ENCODE measurements around the gene STYK1. TPM values are rescaled to one million over a fixed set of nuclear protein-coding genes. Genes with fewer than 3 reads are reported as not detected.

STYK1 gene
- total RNA-seq, 1 donor: under 0.01 TPM

DNA sequence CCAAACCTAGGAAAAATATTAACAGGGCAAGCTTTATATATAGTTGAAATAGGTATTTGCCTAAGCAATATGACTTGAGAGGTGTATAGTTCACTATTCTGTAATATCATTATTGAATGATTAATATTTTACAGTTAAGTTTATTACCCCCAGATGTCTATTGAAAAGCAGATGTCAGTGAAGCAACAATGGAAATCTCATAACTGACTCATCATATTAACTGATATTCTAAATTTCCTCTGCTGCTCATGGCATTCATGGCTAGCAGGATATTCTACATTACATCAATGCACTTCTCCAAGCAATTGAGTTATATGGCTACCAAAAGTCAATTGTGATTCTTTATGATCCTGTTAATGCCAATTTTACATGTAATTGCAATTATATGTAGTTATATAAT, 50.7 kb downstream of the STYK1 start:
- peaks cover 11% of the 10 kb centered on the region for H3K4me1 ChIP-seq (ENCODE audit: insufficient read depth, low read length)
- H3K79me2 ChIP-seq (ENCODE audit: insufficient read depth, low read length): no peaks in the 10 kb centered on the region
- no peaks in the 10 kb centered on the region for H4K20me1 ChIP-seq (ENCODE audit: insufficient read depth, low read length)
- H3K4me2 ChIP-seq (ENCODE audit: insufficient read depth, low read length): no peak overlapping the region
- DNase-seq (ENCODE audit: insufficient read length, low spot score, missing footprints): no peak
- H3K27ac ChIP-seq (ENCODE audit: low read depth, low read length): no peak overlapping the region
- no peaks in the 10 kb centered on the region for H3K36me3 ChIP-seq (ENCODE audit: insufficient read depth, low read length)
- no peaks in the 10 kb centered on the region for H3K27me3 ChIP-seq (ENCODE audit: insufficient read depth, low read length)
- no peaks in the 10 kb centered on the region for H3K9me3 ChIP-seq (ENCODE audit: low read depth, low read length)
- no peak overlapping the region for H3K4me3 ChIP-seq (ENCODE audit: insufficient read depth, low read length)
- H2AFZ ChIP-seq (ENCODE audit: low read length): no peak overlapping the region
- TF ChIP-seq, protein P1, sequence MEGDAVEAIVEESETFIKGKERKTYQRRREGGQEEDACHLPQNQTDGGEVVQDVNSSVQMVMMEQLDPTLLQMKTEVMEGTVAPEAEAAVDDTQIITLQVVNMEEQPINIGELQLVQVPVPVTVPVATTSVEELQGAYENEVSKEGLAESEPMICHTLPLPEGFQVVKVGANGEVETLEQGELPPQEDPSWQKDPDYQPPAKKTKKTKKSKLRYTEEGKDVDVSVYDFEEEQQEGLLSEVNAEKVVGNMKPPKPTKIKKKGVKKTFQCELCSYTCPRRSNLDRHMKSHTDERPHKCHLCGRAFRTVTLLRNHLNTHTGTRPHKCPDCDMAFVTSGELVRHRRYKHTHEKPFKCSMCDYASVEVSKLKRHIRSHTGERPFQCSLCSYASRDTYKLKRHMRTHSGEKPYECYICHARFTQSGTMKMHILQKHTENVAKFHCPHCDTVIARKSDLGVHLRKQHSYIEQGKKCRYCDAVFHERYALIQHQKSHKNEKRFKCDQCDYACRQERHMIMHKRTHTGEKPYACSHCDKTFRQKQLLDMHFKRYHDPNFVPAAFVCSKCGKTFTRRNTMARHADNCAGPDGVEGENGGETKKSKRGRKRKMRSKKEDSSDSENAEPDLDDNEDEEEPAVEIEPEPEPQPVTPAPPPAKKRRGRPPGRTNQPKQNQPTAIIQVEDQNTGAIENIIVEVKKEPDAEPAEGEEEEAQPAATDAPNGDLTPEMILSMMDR (IDR thresholded peaks at IDR 0.05; ENCODE audit: extremely low read depth, low read depth, low read length): no peak

DNA sequence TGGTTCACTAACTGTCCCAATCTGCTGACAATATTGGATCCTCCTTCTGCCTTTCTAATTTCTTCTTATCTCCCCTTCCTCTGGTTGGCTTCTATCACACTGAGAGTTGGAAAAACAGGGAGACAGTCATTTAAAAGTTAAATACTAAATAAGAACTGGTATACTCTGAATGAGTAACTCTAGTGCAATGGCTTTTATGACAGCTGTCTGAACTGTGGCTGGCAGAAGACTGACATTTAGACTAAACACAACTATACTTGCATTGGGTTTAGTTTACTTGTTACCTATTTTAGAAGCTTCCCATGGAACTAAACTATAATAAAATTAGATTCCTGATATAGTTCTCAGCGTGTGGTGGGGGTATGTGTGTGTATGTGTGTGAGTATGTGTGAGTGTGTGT, 52.6 kb downstream of the STYK1 start:
- Histone ChIP-seq H3K4me2 (ENCODE audit: insufficient read depth, low read length) (no peak overlapping the region), H2AFZ (ENCODE audit: low read length) (peak overlapping the region; percentile 34), H3K4me1 (ENCODE audit: insufficient read depth, low read length) (peaks cover 18% of the 10 kb centered on the region), H3K4me3 (ENCODE audit: insufficient read depth, low read length) (no peak overlapping the region), H3K27me3 (ENCODE audit: insufficient read depth, low read length) (no peaks in the 10 kb centered on the region), H4K20me1 (ENCODE audit: insufficient read depth, low read length) (no peaks in the 10 kb centered on the region), H3K79me2 (ENCODE audit: insufficient read depth, low read length) (no peaks in the 10 kb centered on the region), H3K27ac (ENCODE audit: low read depth, low read length) (no peak overlapping the region), H3K9me3 (ENCODE audit: low read depth, low read length) (no peaks in the 10 kb centered on the region), H3K36me3 (ENCODE audit: insufficient read depth, low read length) (no peaks in the 10 kb centered on the region)
- TF ChIP-seq, protein P1 (IDR thresholded peaks at IDR 0.05; ENCODE audit: extremely low read depth, low read depth, low read length): no peak
- DNase-seq (ENCODE audit: insufficient read length, low spot score, missing footprints): no peak

- H3K4me3 ChIP-seq (ENCODE audit: insufficient read depth, low read length): no peak overlapping the region
- H4K20me1 ChIP-seq (ENCODE audit: insufficient read depth, low read length): no peaks in the 10 kb centered on the region
- no peaks in the 10 kb centered on the region for H3K79me2 ChIP-seq (ENCODE audit: insufficient read depth, low read length)
- H3K4me1 ChIP-seq (ENCODE audit: insufficient read depth, low read length): peaks cover 18% of the 10 kb centered on the region
- no peaks in the 10 kb centered on the region for H3K9me3 ChIP-seq (ENCODE audit: low read depth, low read length)
- H3K27ac ChIP-seq (ENCODE audit: low read depth, low read length): no peak overlapping the region
- H3K36me3 ChIP-seq (ENCODE audit: insufficient read depth, low read length): no peaks in the 10 kb centered on the region
- no peaks in the 10 kb centered on the region for H3K27me3 ChIP-seq (ENCODE audit: insufficient read depth, low read length)
- DNase-seq (ENCODE audit: insufficient read length, low spot score, missing footprints): no peak
- TF ChIP-seq, protein P1 (IDR thresholded peaks at IDR 0.05; ENCODE audit: extremely low read depth, low read depth, low read length): no peak
- H2AFZ ChIP-seq (ENCODE audit: low read length): no peak overlapping the region
- H3K4me2 ChIP-seq (ENCODE audit: insufficient read depth, low read length): no peak overlapping the region
These were observed 53.6 kb downstream of the STYK1 start for GRCh38 chr12:10620078-10620779.

DNA sequence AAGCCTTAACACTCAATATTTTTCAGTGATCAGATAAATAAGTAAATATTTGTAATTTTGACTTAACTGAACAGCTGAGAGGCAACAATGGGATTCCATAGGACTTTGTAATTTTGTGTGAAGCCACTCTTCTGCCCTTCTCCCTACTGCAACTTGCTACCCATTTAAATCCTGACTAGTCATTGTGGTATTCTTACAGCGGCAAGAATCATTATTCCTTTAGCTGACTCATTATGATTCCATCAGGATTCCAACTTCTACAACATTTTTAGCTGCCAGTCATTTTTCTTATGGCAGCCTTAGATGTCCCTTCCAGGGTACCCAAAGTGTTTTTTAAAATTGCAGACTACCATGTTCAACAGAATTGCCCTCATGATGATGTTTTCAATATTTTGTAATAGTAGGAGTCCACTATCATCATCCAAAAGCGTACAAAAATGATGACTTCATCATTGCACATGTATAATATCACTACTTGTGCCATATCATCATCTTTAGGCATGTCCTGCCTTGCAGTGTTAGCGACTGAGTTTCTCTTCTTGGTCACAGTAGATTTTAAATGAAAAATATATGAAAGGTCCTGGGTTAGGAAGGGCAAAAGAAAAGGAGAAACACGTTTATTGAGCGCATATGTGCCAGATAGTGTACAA, 55.4 kb downstream of the STYK1 start:
- Histone ChIP-seq H3K9me3 (ENCODE audit: low read depth, low read length) (no peaks in the 10 kb centered on the region), H3K36me3 (ENCODE audit: insufficient read depth, low read length) (no peaks in the 10 kb centered on the region), H3K27ac (ENCODE audit: low read depth, low read length) (peak overlapping the region; percentile 84), H3K4me1 (ENCODE audit: insufficient read depth, low read length) (peaks cover 23% of the 10 kb centered on the region), H3K79me2 (ENCODE audit: insufficient read depth, low read length) (no peaks in the 10 kb centered on the region), H2AFZ (ENCODE audit: low read length) (peak overlapping the region; percentile 81), H3K27me3 (ENCODE audit: insufficient read depth, low read length) (no peaks in the 10 kb centered on the region), H4K20me1 (ENCODE audit: insufficient read depth, low read length) (no peaks in the 10 kb centered on the region), H3K4me2 (ENCODE audit: insufficient read depth, low read length) (peak overlapping the region; percentile 40), H3K4me3 (ENCODE audit: insufficient read depth, low read length) (no peak overlapping the region)
- TF ChIP-seq, protein P1 (IDR thresholded peaks at IDR 0.05; ENCODE audit: extremely low read depth, low read depth, low read length): no peak
- DNase-seq (ENCODE audit: insufficient read length, low spot score, missing footprints): peak; percentile 88

Data from osteoblast (primary cell).